ENCODE measurements around the gene ATP6V0D1.

DNA sequence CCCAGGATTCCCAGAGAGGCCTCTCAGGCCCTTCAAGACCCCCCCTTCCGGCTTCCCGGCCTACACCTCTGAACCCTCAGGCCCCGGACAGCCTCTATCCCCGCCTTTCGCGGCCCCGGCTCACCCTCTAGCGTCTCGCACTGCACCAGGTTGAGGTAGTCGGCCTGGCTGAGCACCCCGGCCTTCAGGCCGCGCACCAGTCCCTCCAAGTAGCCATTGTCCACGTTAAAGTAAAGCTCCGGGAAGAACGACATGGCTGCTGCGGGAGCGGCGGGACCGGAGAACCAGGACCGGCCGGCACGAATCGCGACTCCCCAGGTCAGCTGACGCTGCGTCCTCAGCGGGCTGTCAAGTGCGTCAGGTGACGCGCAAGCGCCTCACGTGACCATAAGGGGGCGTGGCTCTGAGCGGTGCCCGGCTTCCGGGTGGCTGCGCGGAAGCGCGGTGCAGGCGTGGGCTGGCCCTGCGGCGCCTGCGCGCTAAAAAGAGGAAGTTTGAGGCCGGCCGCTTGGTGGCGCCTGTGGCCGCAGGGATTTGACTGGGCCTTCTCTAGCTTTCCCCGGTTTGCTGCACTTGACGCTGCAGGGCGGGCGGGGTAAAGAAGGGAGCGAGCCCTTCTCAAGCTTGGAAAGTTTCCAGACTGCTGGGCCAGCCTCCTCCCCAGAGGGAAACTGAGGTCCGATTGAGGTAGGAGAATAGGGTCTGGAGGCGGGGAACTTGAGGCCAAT, at the start of gene ATP6V0D1:
- TF ChIP-seq, protein P1, sequence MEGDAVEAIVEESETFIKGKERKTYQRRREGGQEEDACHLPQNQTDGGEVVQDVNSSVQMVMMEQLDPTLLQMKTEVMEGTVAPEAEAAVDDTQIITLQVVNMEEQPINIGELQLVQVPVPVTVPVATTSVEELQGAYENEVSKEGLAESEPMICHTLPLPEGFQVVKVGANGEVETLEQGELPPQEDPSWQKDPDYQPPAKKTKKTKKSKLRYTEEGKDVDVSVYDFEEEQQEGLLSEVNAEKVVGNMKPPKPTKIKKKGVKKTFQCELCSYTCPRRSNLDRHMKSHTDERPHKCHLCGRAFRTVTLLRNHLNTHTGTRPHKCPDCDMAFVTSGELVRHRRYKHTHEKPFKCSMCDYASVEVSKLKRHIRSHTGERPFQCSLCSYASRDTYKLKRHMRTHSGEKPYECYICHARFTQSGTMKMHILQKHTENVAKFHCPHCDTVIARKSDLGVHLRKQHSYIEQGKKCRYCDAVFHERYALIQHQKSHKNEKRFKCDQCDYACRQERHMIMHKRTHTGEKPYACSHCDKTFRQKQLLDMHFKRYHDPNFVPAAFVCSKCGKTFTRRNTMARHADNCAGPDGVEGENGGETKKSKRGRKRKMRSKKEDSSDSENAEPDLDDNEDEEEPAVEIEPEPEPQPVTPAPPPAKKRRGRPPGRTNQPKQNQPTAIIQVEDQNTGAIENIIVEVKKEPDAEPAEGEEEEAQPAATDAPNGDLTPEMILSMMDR (IDR thresholded peaks at IDR 0.05 in 8 of 11, conservative IDR thresholded peaks at IDR 0.05 in 3 of 11), result peak; percentile 80 to 97 (median 90)
- TF ChIP-seq POLR2A (IDR thresholded peaks at IDR 0.05) (peak; percentile 45 to 70 (median 48)), POLR2AphosphoS5 (IDR thresholded peaks at IDR 0.05) (peak; percentile 97 to 99 (median 98))
